Measurements from ENCODE around the gene BCL7A.

BCL7A gene

DNA sequence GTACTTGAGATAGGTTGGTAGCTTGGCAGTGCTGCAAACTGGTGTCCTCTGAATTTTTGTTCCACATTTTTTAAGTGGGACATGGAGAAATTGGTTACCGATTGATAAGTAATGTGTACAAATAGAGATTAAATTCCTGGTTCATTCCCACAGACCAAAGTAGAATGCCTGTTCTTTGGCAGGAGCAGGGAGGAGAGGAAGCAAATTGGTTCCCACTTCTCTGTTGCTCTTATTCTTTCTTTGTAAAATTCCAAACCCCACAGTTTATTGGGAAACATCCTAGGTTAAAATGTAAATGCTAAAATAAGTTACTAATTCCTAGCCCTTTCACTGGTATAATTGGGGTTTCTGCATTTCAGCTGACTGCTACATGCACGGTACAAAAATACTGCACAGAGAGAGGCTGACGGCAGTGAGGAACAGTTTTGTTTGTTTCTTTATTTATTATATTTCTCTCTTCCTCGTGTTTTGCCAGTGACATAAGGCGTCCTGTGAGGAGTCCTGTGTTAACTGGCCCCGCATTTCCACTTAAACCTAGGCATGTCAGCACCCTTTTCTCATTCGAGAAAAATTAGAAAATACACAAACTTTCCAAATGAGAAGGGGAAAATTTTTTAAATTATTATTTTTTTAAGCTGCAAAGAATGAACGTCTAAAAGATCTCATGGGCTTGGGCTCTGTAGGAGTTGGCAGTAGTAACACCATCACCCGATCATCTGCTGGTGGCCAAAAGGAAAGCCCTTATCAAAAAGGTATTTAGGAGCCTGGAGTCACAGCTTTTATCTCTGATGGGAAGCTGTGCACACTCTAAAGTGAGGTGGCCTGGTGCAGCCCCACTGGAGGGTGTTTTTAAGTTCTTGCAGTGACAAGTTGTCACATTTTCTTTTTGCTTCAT lies 25.4 kb upstream of the BCL7A start:
- Histone ChIP-seq H3K36me3 (ENCODE audit: control insufficient read depth, insufficient read depth, low read length) (no peaks in the 10 kb centered on the region), H3K4me3 (replicated peaks; ENCODE audit: low read depth, low read length) (no peak overlapping the region), H3K27me3 (replicated peaks; ENCODE audit: control insufficient read depth, insufficient read depth, low read length) (no peaks in the 10 kb centered on the region; the same call in none of the 2 replicates)
- no peak for DNase-seq (ENCODE audit: extremely low read depth, insufficient read length)
- TF ChIP-seq, protein P1, sequence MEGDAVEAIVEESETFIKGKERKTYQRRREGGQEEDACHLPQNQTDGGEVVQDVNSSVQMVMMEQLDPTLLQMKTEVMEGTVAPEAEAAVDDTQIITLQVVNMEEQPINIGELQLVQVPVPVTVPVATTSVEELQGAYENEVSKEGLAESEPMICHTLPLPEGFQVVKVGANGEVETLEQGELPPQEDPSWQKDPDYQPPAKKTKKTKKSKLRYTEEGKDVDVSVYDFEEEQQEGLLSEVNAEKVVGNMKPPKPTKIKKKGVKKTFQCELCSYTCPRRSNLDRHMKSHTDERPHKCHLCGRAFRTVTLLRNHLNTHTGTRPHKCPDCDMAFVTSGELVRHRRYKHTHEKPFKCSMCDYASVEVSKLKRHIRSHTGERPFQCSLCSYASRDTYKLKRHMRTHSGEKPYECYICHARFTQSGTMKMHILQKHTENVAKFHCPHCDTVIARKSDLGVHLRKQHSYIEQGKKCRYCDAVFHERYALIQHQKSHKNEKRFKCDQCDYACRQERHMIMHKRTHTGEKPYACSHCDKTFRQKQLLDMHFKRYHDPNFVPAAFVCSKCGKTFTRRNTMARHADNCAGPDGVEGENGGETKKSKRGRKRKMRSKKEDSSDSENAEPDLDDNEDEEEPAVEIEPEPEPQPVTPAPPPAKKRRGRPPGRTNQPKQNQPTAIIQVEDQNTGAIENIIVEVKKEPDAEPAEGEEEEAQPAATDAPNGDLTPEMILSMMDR (IDR thresholded peaks at IDR 0.05; ENCODE audit: insufficient read depth, low read length, poor library complexity, severe bottlenecking), result no peak

DNA sequence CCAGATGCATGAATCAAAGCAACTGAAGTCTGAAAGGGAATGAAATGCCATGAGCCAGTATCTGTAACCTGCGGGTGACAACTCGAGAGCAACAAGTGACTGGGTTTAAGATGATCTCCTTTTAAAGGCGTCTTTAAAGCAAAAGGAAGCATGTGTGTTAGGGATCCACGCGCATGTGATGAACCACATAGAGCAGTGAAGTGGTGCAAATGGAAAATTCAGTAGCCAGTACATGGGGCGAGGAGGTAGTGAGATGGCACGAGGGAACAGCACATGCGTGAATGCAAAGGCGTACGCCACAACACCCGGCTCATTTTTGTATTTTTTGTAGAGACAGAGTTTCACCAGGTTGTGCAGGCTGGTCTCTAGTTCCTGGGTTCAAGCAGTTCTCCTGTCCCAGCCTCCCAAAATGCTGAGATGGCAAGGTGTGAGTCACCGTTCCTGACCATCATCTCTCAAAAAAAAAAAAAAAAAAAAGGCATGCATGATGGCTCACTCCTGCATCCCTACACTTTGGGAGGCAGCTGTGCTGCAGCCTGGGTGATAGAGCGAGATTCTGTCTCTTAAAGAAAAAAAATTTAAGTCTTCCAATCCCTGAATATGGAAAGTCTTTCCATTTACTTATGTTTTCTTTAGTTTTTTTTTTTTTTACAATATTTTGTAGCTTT lies 24.6 kb upstream of the BCL7A start:
- TF ChIP-seq, protein P1 (IDR thresholded peaks at IDR 0.05; ENCODE audit: insufficient read depth, low read length, poor library complexity, severe bottlenecking), result no peak
- no peaks in the 10 kb centered on the region; the same call in none of the 2 replicates for H3K27me3 ChIP-seq (replicated peaks; ENCODE audit: control insufficient read depth, insufficient read depth, low read length)
- H3K36me3 ChIP-seq (ENCODE audit: control insufficient read depth, insufficient read depth, low read length), result no peaks in the 10 kb centered on the region
- no peak for DNase-seq (ENCODE audit: extremely low read depth, insufficient read length)
- H3K4me3 ChIP-seq (replicated peaks; ENCODE audit: low read depth, low read length), result no peak overlapping the region

GRCh38 chr12:122001466-122002209 lies 20.0 kb upstream of the BCL7A start:
- no peaks in the 10 kb centered on the region for H3K36me3 ChIP-seq (ENCODE audit: control insufficient read depth, insufficient read depth, low read length)
- no peak for DNase-seq (ENCODE audit: extremely low read depth, insufficient read length)
- H3K4me3 ChIP-seq (replicated peaks; ENCODE audit: low read depth, low read length), result no peak overlapping the region
- TF ChIP-seq, protein P1 (IDR thresholded peaks at IDR 0.05; ENCODE audit: insufficient read depth, low read length, poor library complexity, severe bottlenecking), result no peak
- no peaks in the 10 kb centered on the region for H3K27me3 ChIP-seq (replicated peaks; ENCODE audit: control insufficient read depth, insufficient read depth, low read length)

DNA sequence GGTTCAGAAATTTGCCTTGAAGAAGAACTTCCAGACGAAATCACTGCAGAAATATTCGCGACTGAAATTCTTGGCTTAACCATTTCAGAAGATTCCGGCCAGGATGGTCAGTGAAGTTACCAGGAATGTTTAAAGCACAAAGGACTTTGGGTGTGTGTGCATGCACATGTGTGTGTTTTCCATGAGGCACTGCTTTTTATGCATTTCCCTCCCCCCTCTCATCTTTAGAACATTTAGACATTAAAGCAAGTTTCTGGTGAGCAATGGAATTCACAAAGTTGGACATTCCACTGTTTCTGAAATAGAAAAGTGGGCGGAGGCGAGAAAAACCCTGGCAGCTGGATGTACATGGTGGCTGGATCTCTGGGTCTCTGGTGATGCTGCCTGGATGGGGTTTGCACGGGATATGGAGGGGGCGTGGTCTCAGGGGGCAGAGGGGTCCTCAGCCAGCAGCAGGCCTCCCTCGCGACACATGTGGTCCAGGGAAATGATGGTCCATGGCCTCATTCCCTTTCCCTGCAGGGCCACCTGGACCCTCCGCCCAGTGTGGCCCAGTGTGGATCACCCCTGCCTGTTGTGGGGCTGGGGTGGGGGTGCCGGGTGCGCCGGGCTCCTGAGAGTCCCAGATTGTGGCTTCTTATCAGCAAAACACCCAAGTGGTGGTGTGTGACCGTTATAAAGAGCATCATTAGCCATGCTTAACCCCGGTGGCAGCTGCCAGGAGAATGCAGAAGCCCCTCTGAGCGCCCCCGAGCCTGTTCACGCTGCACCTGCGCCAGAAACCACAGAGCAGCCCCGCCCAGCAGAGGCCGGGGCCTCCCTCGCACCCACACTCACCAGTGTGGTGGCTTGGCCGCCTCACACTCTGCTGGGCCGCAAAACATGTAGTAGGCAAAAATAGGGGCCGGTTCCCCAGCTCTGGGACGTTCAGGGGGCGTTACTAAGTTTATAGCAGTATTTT lies 17.8 kb upstream of the BCL7A start:
- TF ChIP-seq, protein P1 (IDR thresholded peaks at IDR 0.05; ENCODE audit: insufficient read depth, low read length, poor library complexity, severe bottlenecking), result no peak
- no peak overlapping the region for H3K4me3 ChIP-seq (replicated peaks; ENCODE audit: low read depth, low read length)
- no peaks in the 10 kb centered on the region for H3K36me3 ChIP-seq (ENCODE audit: control insufficient read depth, insufficient read depth, low read length)
- DNase-seq (ENCODE audit: extremely low read depth, insufficient read length), result peak; percentile 80
- no peaks in the 10 kb centered on the region for H3K27me3 ChIP-seq (replicated peaks; ENCODE audit: control insufficient read depth, insufficient read depth, low read length)

DNA sequence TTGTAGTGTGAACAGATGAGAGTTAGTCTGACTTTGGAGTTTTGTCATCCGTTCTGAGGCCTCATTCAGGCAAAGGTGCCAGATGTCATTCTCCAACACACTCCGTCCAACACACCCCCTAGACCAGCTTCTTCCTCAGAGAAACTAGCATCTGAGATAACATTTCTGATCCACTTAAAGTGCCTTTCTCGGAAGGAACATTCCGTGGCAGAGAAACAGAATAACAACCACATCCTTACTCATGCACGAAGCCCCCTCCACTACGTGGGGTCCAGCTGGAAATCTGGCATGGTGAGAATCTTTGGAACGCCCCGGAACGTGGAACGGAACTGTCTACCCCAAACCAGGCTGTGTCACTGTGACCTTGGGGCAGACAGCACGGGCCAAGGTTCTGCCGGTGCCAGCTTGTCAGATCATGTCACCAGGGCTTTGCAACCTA lies 17.0 kb upstream of the BCL7A start:
- Histone ChIP-seq H3K27me3 (replicated peaks; ENCODE audit: control insufficient read depth, insufficient read depth, low read length) (no peaks in the 10 kb centered on the region), H3K4me3 (replicated peaks; ENCODE audit: low read depth, low read length) (no peak overlapping the region), H3K36me3 (ENCODE audit: control insufficient read depth, insufficient read depth, low read length) (no peaks in the 10 kb centered on the region)
- DNase-seq (ENCODE audit: extremely low read depth, insufficient read length), result no peak
- TF ChIP-seq, protein P1 (IDR thresholded peaks at IDR 0.05; ENCODE audit: insufficient read depth, low read length, poor library complexity, severe bottlenecking), result no peak
